HG03469 (cell line): ENCODE data around the gene PRR14L.
"Not testable (repeated sequence)": the region's sequence is repeated elsewhere in the genome, so short reads cannot be mapped to it uniquely, and the experiment has no call there.

Experiments
- ATAC-seq: cut with Tn5 transposase; IDR thresholded peaks from one replicate; pipeline ENCODE4 v1.9.1; 2021; ENCODE audit warnings: mild to moderate bottlenecking, moderate library complexity, moderate number of reproducible peaks; ENCODE audit not compliant: unreplicated experiment

PRR14L gene

GRCh38 chr22:31749636-31750364 is at the start of gene PRR14L:
TSS of gene PRR14L (minus strand) at chr22:31750132. CDS start at chr22:31738860, 11,272 bp downstream.
- ATAC-seq: peak; percentile 43

- ATAC-seq: not testable (repeated sequence)
Measured at GRCh38 chr22:31799358-31799757, 49.4 kb upstream of the PRR14L start.

- no peak for ATAC-seq
Measured at GRCh38 chr22:31790240-31790639, 40.3 kb upstream of the PRR14L start.

- ATAC-seq: no peak
Measured at GRCh38 chr22:31789803-31790202, 39.9 kb upstream of the PRR14L start.

GRCh38 chr22:31776231-31776630 is 26.3 kb upstream of the PRR14L start:
- ATAC-seq: no peak

GRCh38 chr22:31773416-31773815 is 23.5 kb upstream of the PRR14L start:
- ATAC-seq: no peak

- ATAC-seq: no peak
Measured at GRCh38 chr22:31768422-31769059, 18.6 kb upstream of the PRR14L start.

GRCh38 chr22:31764785-31765184 is 14.9 kb upstream of the PRR14L start:
- ATAC-seq: no peak

- ATAC-seq: not testable (repeated sequence)
Measured at GRCh38 chr22:31758860-31759259, 8.9 kb upstream of the PRR14L start.

GRCh38 chr22:31757265-31757664 is 7.3 kb upstream of the PRR14L start:
- ATAC-seq: no peak

- no peak for ATAC-seq
Measured at GRCh38 chr22:31754813-31755212, 4.9 kb upstream of the PRR14L start.

GRCh38 chr22:31753634-31754501 is 3.9 kb upstream of the PRR14L start, which contains the start of gene DEPDC5:
TSS of gene DEPDC5 (plus strand) at chr22:31754019. CDS start at chr22:31754922, 903 bp downstream.
- peak; percentile 43 for ATAC-seq

GRCh38 chr22:31753005-31753633 is 3.2 kb upstream of the PRR14L start:
- ATAC-seq: peak; percentile 1

GRCh38 chr22:31752096-31752847 is 2.3 kb upstream of the PRR14L start:
- no peak for ATAC-seq

- ATAC-seq: no peak
Measured at GRCh38 chr22:31750365-31751284, 693 bp upstream of the PRR14L start.

GRCh38 chr22:31748490-31748889 is 1.4 kb downstream of the PRR14L start:
- no peak for ATAC-seq

GRCh38 chr22:31747441-31747840 is 2.5 kb downstream of the PRR14L start:
- no peak for ATAC-seq

GRCh38 chr22:31743871-31744270 is 6.1 kb downstream of the PRR14L start:
- ATAC-seq: no peak

- ATAC-seq: no peak
Measured at GRCh38 chr22:31742682-31743081, 7.2 kb downstream of the PRR14L start.
